Measurements from ENCODE around the gene RUNX3.
A peak's percentile ranks its signal among the peaks of the same experiment; 100 is the strongest.
"Not testable (repeated sequence)": the region's sequence is repeated elsewhere in the genome, so short reads cannot be mapped to it uniquely, and the experiment has no call there.

The RUNX3 gene

GRCh38 chr1:24914226-24915069, 15.6 kb downstream of the RUNX3 start:
- no peak for DNase-seq (ENCODE audit: low read depth in 3 of 3)

- DNase-seq (ENCODE audit: low read depth in 3 of 3): no peak
Measured at GRCh38 chr1:24913616-24914225, 16.4 kb downstream of the RUNX3 start.

GRCh38 chr1:24913274-24913604, 16.8 kb downstream of the RUNX3 start:
- DNase-seq (ENCODE audit: low read depth in 3 of 3): no peak

- no peak for DNase-seq (ENCODE audit: low read depth in 3 of 3)
Measured at GRCh38 chr1:24912376-24913273, 17.5 kb downstream of the RUNX3 start.

GRCh38 chr1:24911651-24912155, 18.4 kb downstream of the RUNX3 start:
- no peak for DNase-seq (ENCODE audit: low read depth in 3 of 3)

GRCh38 chr1:24910751-24911650, 19.1 kb downstream of the RUNX3 start:
- DNase-seq (ENCODE audit: low read depth in 3 of 3): peak in 1 of 3 experiments; percentile 50

- no peak for DNase-seq (ENCODE audit: low read depth in 3 of 3)
Measured at GRCh38 chr1:24910210-24910609, 19.9 kb downstream of the RUNX3 start.

- DNase-seq (ENCODE audit: low read depth in 3 of 3): no peak
Measured at GRCh38 chr1:24909388-24909898, 20.6 kb downstream of the RUNX3 start.

- no peak for DNase-seq (ENCODE audit: low read depth in 3 of 3)
Measured at GRCh38 chr1:24908591-24909259, 21.4 kb downstream of the RUNX3 start.

GRCh38 chr1:24907587-24908294, 22.3 kb downstream of the RUNX3 start:
- DNase-seq (ENCODE audit: low read depth in 3 of 3): not testable (repeated sequence)

GRCh38 chr1:24906760-24907490, 23.2 kb downstream of the RUNX3 start:
- DNase-seq (ENCODE audit: low read depth in 3 of 3): no peak

- DNase-seq (ENCODE audit: low read depth in 3 of 3): no peak
Measured at GRCh38 chr1:24905979-24906720, 23.9 kb downstream of the RUNX3 start.

- no peak for DNase-seq (ENCODE audit: low read depth in 3 of 3)
Measured at GRCh38 chr1:24905355-24905978, 24.6 kb downstream of the RUNX3 start.

GRCh38 chr1:24904731-24905354, 25.2 kb downstream of the RUNX3 start:
- DNase-seq (ENCODE audit: low read depth in 3 of 3): no peak

GRCh38 chr1:24903955-24904730, 25.9 kb downstream of the RUNX3 start:
- DNase-seq (ENCODE audit: low read depth in 3 of 3): no peak

- no peak for DNase-seq (ENCODE audit: low read depth in 3 of 3)
Measured at GRCh38 chr1:24903560-24903954, 26.5 kb downstream of the RUNX3 start.

Data from stimulated activated CD4-positive, alpha-beta T cell treated with anti-CD3 and anti-CD28 coated beads, TNF-alpha, amount 100 ng/mL, for 4 hours (primary cell).